ENCODE measurements around the gene MAP4K3. TPM values are rescaled to one million over a fixed set of nuclear protein-coding genes. Genes with fewer than 3 reads are reported as not detected.

The MAP4K3 gene
- total RNA-seq, 4 donors from 2014 or later: 60.6 to 86.6 (median 75.6) TPM

- no peak for DNase-seq
- no peak overlapping the region for H3K27ac ChIP-seq
- intact Hi-C loops (cut with DNase I): no loop called here
- no peaks in the 10 kb centered on the region for H3K36me3 ChIP-seq
- TF ChIP-seq POLR2A (IDR thresholded peaks at IDR 0.05): no peak
- TF ChIP-seq, protein P1, sequence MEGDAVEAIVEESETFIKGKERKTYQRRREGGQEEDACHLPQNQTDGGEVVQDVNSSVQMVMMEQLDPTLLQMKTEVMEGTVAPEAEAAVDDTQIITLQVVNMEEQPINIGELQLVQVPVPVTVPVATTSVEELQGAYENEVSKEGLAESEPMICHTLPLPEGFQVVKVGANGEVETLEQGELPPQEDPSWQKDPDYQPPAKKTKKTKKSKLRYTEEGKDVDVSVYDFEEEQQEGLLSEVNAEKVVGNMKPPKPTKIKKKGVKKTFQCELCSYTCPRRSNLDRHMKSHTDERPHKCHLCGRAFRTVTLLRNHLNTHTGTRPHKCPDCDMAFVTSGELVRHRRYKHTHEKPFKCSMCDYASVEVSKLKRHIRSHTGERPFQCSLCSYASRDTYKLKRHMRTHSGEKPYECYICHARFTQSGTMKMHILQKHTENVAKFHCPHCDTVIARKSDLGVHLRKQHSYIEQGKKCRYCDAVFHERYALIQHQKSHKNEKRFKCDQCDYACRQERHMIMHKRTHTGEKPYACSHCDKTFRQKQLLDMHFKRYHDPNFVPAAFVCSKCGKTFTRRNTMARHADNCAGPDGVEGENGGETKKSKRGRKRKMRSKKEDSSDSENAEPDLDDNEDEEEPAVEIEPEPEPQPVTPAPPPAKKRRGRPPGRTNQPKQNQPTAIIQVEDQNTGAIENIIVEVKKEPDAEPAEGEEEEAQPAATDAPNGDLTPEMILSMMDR (IDR thresholded peaks at IDR 0.05): no peak
- WGBS, 2 donors: 93 to 94% methylated on average over 1 of the region's 1 CpG
- H3K4me1 ChIP-seq: no peaks in the 10 kb centered on the region
- no peaks in the 10 kb centered on the region for H3K9me3 ChIP-seq
- no peak overlapping the region for H3K4me3 ChIP-seq (replicated peaks in 1 of 3)
- no peaks in the 10 kb centered on the region for H3K27me3 ChIP-seq
These were observed 132.9 kb downstream of the MAP4K3 start for GRCh38 chr2:39304200-39304599.

DNA sequence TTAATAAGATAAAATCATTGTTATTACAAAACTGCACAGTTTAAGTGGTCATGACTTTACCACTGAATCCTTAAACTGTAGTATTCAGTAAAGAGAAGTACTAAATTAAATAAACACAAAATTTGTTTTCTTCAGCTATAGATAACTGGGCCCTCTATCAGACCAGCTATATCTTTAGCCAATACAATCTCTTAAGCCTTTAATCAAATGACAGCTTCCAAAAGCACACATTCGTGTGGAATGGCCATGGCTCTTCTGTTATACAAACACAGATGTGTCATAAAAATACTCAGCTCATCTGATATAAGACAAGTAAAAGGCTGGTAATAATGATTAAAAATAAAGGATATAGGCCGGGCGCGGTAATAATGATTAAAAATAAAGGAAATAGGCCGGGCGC lies 135.7 kb downstream of the MAP4K3 start:
- intact Hi-C loops (cut with DNase I): no loop called here
- no peaks in the 10 kb centered on the region for H3K9me3 ChIP-seq
- H3K27ac ChIP-seq: no peak overlapping the region
- H3K27me3 ChIP-seq: no peaks in the 10 kb centered on the region
- TF ChIP-seq, protein P1 (IDR thresholded peaks at IDR 0.05): no peak
- TF ChIP-seq POLR2A (IDR thresholded peaks at IDR 0.05): no peak
- no peak overlapping the region for H3K4me3 ChIP-seq (replicated peaks in 1 of 3)
- no peaks in the 10 kb centered on the region for H3K36me3 ChIP-seq
- 90 to 93% methylated on average over 6 of the region's 6 CpGs for WGBS, 2 donors
- no peaks in the 10 kb centered on the region for H3K4me1 ChIP-seq
- no peak for DNase-seq

DNA sequence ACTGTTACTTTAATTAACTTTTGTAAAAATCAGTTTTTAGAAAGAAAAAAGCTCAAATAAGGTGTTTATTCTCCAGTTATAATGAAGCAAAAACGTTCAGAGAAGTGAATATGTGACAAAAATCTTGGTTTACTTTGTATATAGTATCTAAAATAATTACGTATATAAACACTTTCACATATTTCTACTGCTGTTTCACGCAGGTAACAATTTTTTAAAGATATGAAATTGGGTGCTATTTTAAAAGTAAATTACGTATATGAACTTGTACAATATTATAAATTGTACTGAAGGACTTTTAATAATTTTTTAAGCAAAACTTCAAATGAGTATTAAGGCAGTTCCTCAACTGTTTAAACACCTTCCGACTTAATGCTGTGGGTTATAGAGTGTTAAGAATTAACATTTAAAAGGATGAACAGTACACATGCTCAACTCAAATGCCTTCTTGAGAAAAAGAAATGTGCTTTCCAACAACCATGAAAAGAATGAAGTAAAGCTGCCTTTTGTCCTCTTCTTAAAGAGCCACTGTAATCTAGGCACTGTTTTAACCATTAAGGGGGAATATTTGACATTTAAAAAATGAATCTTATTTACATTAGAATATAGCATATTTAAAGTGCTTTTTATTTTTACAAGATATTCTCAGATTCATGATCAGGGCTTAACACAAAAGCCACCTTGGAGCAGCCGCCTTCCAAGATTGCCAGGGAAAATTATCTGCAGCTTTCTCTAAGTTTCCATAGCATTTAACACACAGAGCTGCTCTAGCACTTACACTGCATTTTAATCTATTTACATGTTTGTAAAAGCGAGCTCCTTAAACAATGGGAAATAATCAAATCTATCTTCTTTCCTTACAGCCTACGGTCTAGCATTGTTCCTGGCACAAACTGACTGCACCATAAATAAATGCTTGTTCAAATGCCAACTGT lies 136.8 kb downstream of the MAP4K3 start:
- no peak for TF ChIP-seq POLR2A (IDR thresholded peaks at IDR 0.05)
- TF ChIP-seq, protein P1 (IDR thresholded peaks at IDR 0.05): no peak
- DNase-seq: no peak
- no peaks in the 10 kb centered on the region for H3K27me3 ChIP-seq
- intact Hi-C loops (cut with DNase I): no loop called here
- 90 to 91% methylated on average over 8 of the region's 8 CpGs for WGBS, 2 donors
- H3K4me1 ChIP-seq: no peaks in the 10 kb centered on the region
- H3K4me3 ChIP-seq (replicated peaks in 1 of 3): no peak overlapping the region
- H3K36me3 ChIP-seq: no peaks in the 10 kb centered on the region
- no peak overlapping the region for H3K27ac ChIP-seq
- H3K9me3 ChIP-seq: no peaks in the 10 kb centered on the region

- Histone ChIP-seq H3K4me1 (no peaks in the 10 kb centered on the region), H3K36me3 (peaks cover 8 to 9% of the 10 kb centered on the region in 2 donors), H3K4me3 (replicated peaks in 1 of 3) (no peak overlapping the region), H3K27me3 (no peaks in the 10 kb centered on the region), H3K27ac (no peak overlapping the region), H3K9me3 (no peaks in the 10 kb centered on the region)
- intact Hi-C loops (cut with DNase I): no loop called here
- DNase-seq: no peak
- 93 to 97% methylated on average over 6 of the region's 6 CpGs for WGBS, 2 donors
- TF ChIP-seq POLR2A (IDR thresholded peaks at IDR 0.05): no peak
- TF ChIP-seq, protein P1 (IDR thresholded peaks at IDR 0.05): no peak
These were observed 146.7 kb downstream of the MAP4K3 start for GRCh38 chr2:39290433-39290832.

- H3K36me3 ChIP-seq: peaks cover 9 to 11% of the 10 kb centered on the region in 2 donors
- TF ChIP-seq POLR2A (IDR thresholded peaks at IDR 0.05): no peak
- TF ChIP-seq, protein P1 (IDR thresholded peaks at IDR 0.05): no peak
- DNase-seq: no peak
These were observed 147.5 kb downstream of the MAP4K3 start for GRCh38 chr2:39289609-39290008.

More at GRCh38 chr2:39289609-39290008, 147.5 kb downstream of the MAP4K3 start:
- Histone ChIP-seq H3K9me3 (no peaks in the 10 kb centered on the region), H3K4me3 (replicated peaks in 1 of 3) (no peak overlapping the region), H3K27ac (no peak overlapping the region), H3K4me1 (no peaks in the 10 kb centered on the region), H3K27me3 (no peaks in the 10 kb centered on the region)
- intact Hi-C loops (cut with DNase I): no loop called here

All from thyroid gland (tissue), 4 donors.